ENCODE results near the gene SLC38A7.

Gene SLC38A7

GRCh38 chr16:58635502-58635901 is 49.1 kb downstream of the SLC38A7 start:
- DNase-seq (ENCODE audit: low read depth, low spot score): no peak

GRCh38 chr16:58634265-58634802 is 50.2 kb downstream of the SLC38A7 start:
- DNase-seq (ENCODE audit: low read depth, low spot score): no peak

GRCh38 chr16:58629733-58630640 is 54.6 kb downstream of the SLC38A7 start, which contains the start of gene CNOT1:
Gene CNOT1, minus strand, starts transcription at chr16:58629826. Its CDS starts 30,489 bp downstream, at chr16:58599337.
- DNase-seq (ENCODE audit: low read depth, low spot score): peak; percentile 98

GRCh38 chr16:58628845-58629732 is 55.5 kb downstream of the SLC38A7 start:
- DNase-seq (ENCODE audit: low read depth, low spot score): no peak

- DNase-seq (ENCODE audit: low read depth, low spot score): no peak
These were observed 60.4 kb downstream of the SLC38A7 start for GRCh38 chr16:58624209-58624608.

GRCh38 chr16:58620396-58620795 is 64.2 kb downstream of the SLC38A7 start:
- no peak for DNase-seq (ENCODE audit: low read depth, low spot score)

GRCh38 chr16:58615280-58615679 is 69.3 kb downstream of the SLC38A7 start:
- no peak for DNase-seq (ENCODE audit: low read depth, low spot score)

All from iPS DF 19.7 (cell line).